Psoas muscle (tissue), 8 donors: ENCODE measurements around the gene ZRANB1. TPM values are rescaled to one million over a fixed set of nuclear protein-coding genes. Genes with fewer than 3 reads are reported as not detected.
A peak's percentile ranks its signal among the peaks of the same experiment; 100 is the strongest.
"Not testable (repeated sequence)": the region's sequence is repeated elsewhere in the genome, so short reads cannot be mapped to it uniquely, and the experiment has no call there.

Source experiments
- ATAC-seq, 4 donors: fragments of 200-7000 bp; cut with Tn5 transposase; one replicate each; pipeline ENCODE4 v1.9.1; 2020; ENCODE audit warnings: moderate library complexity in 3 of 4, mild to moderate bottlenecking in 2 of 4
- DNase-seq, 2 donors: peaks; one replicate each; pipeline ENCODE4 v3.0.0-alpha.2; 2020
- H3K27ac ChIP-seq: fragments of 200-600 bp; one replicate; pipeline ENCODE4 v1.8.0; 2022
- H3K27me3 ChIP-seq, 3 donors: fragments of 200-600 bp in 1 of 3; one replicate each; pipeline versions ENCODE4 v1.6.1 to v1.8.0; 2013 to 2022; ENCODE audit warnings: low read length in 2 of 3, mild to moderate bottlenecking in 2 of 3, moderate library complexity in 1 of 3; ENCODE audit not compliant: insufficient read depth in 3 of 3
- H3K36me3 ChIP-seq, 2 donors: fragments of 200-600 bp in 1 of 2; one replicate each; pipeline versions ENCODE4 v1.6.1 to v1.8.0; 2013 to 2022; ENCODE audit warnings: low read depth in 1 of 2, mild to moderate bottlenecking in 1 of 2, moderate library complexity in 1 of 2; ENCODE audit not compliant: insufficient read depth in 1 of 2
- H3K4me1 ChIP-seq: fragments of 200-600 bp; one replicate; pipeline ENCODE4 v1.8.0; 2022
- H3K4me3 ChIP-seq: fragments of 200-600 bp; one replicate; pipeline ENCODE4 v1.8.0; 2022; ENCODE audit warnings: mild to moderate bottlenecking
- H3K9me3 ChIP-seq: fragments of 200-600 bp; one replicate; pipeline ENCODE4 v1.8.0; 2022
- WGBS, 3 donors: extraction: QIAGEN DNeasy Blood & Tissue Kit; methylation state at CpG; one replicate each; pipeline versions ENCODE4 v1.1.6 to v1.1.7; 2013; 5-methylcytosine and 5-hydroxymethylcytosine counted together
- intact Hi-C, 2 donors: fragments of 100-400 bp; cut with DNase I; formaldehyde crosslinking; loops; one replicate each; pipeline versions ENCODE4 v1.11.0 to v1.14.2; 2022
- polyA plus RNA-seq, 3 donors: library from polyadenylated mRNA; stranded (reverse); fragments of 200-250 nt; gene quantifications; one replicate each; pipeline ENCODE4 v1.2.3, GENCODE V29; 2013
- total RNA-seq, 4 donors: library from RNA; stranded (reverse); fragmentation: NEBNext Ultra II Directional in 2 of 4; extraction: Animal tissue kit (Norgen Biotek cat#: 25700) in 2 of 4; gene quantifications; one replicate each; pipeline versions ENCODE4 v1.2.1 to v1.2.4, GENCODE V29; 2021 to 2023
- TF ChIP-seq, protein P1 (sequence below): fragments of 200-600 bp; IDR thresholded peaks from one replicate; pipeline ENCODE4 v1.8.0; 2022; ENCODE audit warnings: antibody characterized with exemption
- donor health status: healthy with polysubstance abuse.
- donor health status: DM: no; HTN: no; CAD: no; lungs with moderate emphysema.
- donor health status: Bipolar disorder and iron deficiency.
- donor health status: healthy.
- donor health status: DM: yes; HTN: yes; CAD: no.
- donor health status: DM: no; HTN: no; CAD: no.
- donor health status: DM: no; HTN: no; CAD: no.
- donor health status: DM: yes; HTN: yes; CAD: no.

The ZRANB1 gene
- total and polyA plus RNA-seq, 7 donors = 20.9 to 115 (median 57.3) TPM

DNA sequence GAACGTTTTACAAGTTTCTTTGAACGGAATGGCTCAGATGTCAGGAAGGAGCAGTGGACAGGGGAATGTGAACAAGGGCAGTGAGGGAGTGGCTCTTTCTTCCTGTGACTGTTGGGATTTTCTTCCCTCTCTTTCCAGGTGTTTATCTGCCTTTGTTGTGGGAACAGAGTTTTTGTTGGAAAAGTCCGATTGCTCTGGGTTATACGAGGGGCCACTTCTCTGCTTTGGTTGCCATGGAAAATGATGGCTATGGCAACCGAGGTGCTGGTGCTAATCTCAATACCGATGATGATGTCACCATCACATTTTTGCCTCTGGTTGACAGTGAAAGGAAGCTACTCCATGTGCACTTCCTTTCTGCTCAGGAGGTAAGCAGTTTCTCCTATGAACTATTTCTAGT lies 41.4 kb downstream of the ZRANB1 start:
- no peak overlapping the region for H3K27ac ChIP-seq
- no peaks in the 10 kb centered on the region for H3K9me3 ChIP-seq
- no peak for DNase-seq
- WGBS, 3 donors = 42 to 44% (median 43%) methylated on average over 6 of the region's 6 CpGs
- peaks cover 7 to 66% of the 10 kb centered on the region in 2 donors for H3K36me3 ChIP-seq
- peak in 1 of 4 donors; percentile 16 for ATAC-seq
- H3K4me3 ChIP-seq = no peak overlapping the region
- TF ChIP-seq, protein P1, sequence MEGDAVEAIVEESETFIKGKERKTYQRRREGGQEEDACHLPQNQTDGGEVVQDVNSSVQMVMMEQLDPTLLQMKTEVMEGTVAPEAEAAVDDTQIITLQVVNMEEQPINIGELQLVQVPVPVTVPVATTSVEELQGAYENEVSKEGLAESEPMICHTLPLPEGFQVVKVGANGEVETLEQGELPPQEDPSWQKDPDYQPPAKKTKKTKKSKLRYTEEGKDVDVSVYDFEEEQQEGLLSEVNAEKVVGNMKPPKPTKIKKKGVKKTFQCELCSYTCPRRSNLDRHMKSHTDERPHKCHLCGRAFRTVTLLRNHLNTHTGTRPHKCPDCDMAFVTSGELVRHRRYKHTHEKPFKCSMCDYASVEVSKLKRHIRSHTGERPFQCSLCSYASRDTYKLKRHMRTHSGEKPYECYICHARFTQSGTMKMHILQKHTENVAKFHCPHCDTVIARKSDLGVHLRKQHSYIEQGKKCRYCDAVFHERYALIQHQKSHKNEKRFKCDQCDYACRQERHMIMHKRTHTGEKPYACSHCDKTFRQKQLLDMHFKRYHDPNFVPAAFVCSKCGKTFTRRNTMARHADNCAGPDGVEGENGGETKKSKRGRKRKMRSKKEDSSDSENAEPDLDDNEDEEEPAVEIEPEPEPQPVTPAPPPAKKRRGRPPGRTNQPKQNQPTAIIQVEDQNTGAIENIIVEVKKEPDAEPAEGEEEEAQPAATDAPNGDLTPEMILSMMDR = no peak
- no peaks in the 10 kb centered on the region for H3K27me3 ChIP-seq
- H3K4me1 ChIP-seq = peaks cover 2% of the 10 kb centered on the region
- intact Hi-C loops = no loop called here

DNA sequence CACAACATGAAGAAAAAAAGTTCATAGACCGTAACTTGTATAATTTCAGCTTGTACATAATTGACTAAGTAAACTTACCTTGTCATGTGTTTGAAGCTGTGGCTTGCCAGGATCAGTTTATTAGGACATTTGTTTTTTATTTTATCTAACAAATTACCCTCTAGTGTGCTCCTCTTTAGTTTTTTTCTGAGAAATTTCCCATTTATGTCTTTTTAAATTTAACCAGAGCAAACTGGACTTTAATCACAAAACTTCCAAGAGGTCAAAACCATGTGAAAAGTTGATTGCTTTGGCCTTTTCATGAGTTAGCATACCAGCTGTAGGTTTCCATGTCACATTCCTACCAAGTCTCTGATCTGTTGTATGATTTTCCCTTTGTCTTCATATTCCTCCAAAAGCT lies 42.5 kb downstream of the ZRANB1 start:
- Histone ChIP-seq H3K27me3 (no peaks in the 10 kb centered on the region), H3K36me3 (peaks cover 7 to 75% of the 10 kb centered on the region in 2 donors), H3K4me3 (no peak overlapping the region), H3K4me1 (no peaks in the 10 kb centered on the region), H3K9me3 (no peaks in the 10 kb centered on the region), H3K27ac (no peak overlapping the region)
- ATAC-seq (no peak), DNase-seq (no peak)
- WGBS, 3 donors = 85 to 98% (median 86%) methylated on average over 1 of the region's 1 CpG
- intact Hi-C loops = no loop called here
- TF ChIP-seq, protein P1 = no peak

DNA sequence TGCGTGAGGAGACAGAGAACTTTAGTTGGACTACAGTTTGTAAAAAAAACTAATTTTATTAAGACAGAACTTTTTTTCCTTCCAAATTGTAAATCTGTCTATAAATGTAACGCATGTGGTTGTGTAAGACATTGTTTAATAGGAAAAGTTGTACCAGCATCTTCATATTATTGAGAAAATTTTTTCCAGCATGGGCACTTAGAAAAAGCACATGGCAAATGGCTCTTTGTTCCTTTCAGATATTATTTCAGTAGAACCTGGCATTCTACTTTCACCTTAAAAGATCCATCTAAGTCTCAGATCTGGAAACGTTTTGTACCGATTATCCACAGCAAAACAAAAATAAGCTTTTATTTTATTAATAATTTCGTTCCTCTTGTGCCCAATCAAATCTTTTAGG lies 43.2 kb downstream of the ZRANB1 start:
- no peaks in the 10 kb centered on the region for H3K27me3 ChIP-seq
- H3K27ac ChIP-seq = no peak overlapping the region
- TF ChIP-seq, protein P1 = no peak
- H3K36me3 ChIP-seq = peaks cover 7 to 83% of the 10 kb centered on the region in 2 donors
- no peak for DNase-seq
- ATAC-seq = no peak
- H3K4me1 ChIP-seq = no peaks in the 10 kb centered on the region
- 76 to 86% (median 79%) methylated on average over 5 of the region's 5 CpGs for WGBS, 3 donors
- H3K4me3 ChIP-seq = no peak overlapping the region
- intact Hi-C loops = no loop called here
- no peaks in the 10 kb centered on the region for H3K9me3 ChIP-seq

DNA sequence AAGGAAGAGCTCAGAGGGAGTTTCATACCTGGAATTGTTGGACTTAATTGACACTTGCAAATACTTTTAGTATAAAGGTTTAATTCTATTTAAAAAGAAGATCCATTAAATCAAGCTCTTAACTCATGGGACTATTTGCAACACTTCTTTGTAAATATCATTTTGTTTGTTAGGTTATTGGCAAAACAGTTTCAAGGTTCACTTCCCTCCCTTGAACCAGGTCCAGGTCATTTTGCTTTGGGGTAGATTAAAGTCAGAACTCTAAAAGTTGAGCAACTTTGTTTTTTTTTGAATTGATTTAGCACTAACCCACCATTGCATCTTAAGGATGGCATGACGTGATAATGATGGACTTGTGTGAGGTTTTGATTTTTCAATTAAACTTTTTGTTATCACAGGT lies 45.9 kb downstream of the ZRANB1 start:
- Histone ChIP-seq H3K27me3 (no peaks in the 10 kb centered on the region), H3K27ac (no peak overlapping the region), H3K9me3 (no peaks in the 10 kb centered on the region), H3K36me3 (peaks cover 0 to 95% of the 10 kb centered on the region in 2 donors), H3K4me1 (peaks cover 16% of the 10 kb centered on the region), H3K4me3 (no peak overlapping the region)
- TF ChIP-seq, protein P1 = no peak
- ATAC-seq (no peak), DNase-seq (no peak)
- intact Hi-C loops = no loop called here
- WGBS, 3 donors = 88 to 96% (median 91%) methylated on average over 1 of the region's 1 CpG

DNA sequence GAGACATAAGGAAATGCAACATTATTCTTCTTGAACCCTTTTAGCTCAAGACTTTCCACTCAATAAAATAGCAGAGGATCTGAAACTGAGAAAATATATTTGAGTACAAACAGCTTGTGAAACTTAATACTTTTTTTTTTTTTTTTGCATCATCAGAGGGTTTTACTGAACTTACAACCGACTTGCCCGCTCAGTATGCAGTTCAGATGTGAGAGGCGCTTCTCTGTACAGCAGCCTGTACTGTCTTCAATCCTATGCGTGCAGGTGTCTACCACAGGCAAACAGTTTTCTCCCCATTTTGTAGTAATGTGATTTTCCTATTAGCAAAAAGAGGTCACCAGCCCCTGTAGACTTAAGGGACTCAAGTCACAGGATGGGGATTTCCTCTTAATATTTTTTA lies 46.8 kb downstream of the ZRANB1 start:
- intact Hi-C loops = not testable (repeated sequence)
- WGBS, 3 donors = 74 to 78% (median 76%) methylated on average over 4 of the region's 4 CpGs

More for the DNA sequence above, 46.8 kb downstream of the ZRANB1 start:
- not testable (repeated sequence) for DNase-seq, ATAC-seq, H3K4me3 ChIP-seq, H3K9me3 ChIP-seq, H3K27ac ChIP-seq, H3K27me3 ChIP-seq
- Histone ChIP-seq H3K4me1 (peaks cover 16% of the 10 kb centered on the region), H3K36me3 (peaks cover 0 to 95% of the 10 kb centered on the region in 2 donors)
